IPS-11a (cell line): ENCODE results near the gene HRH4.

ENCODE experiments used
- H3K4me3 ChIP-seq: one replicate; pipeline ENCODE4 v1.5.1; 2013; ENCODE audit warnings: low read depth, low read length, control low read depth

HRH4 gene

DNA sequence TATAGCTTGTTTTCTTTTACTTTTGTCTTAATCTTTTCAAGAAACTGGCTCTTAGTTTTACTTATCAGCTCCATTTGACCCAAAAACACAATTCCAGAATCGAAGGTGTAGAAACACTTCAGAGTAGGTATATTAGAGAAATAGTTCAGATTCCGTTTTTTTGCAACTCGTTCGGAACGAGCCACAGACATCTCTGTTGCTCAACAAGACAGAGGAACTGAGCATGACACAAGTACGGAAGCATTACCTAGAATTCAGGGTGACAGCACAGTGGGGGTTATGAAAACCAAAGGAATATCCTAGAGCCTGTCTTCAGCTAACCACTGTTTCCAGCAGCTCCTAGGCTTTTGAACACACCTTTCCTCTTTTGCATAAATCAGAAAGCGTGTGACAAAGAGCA is 5.0 kb downstream of the HRH4 start:
- H3K4me3 ChIP-seq: no peak overlapping the region

DNA sequence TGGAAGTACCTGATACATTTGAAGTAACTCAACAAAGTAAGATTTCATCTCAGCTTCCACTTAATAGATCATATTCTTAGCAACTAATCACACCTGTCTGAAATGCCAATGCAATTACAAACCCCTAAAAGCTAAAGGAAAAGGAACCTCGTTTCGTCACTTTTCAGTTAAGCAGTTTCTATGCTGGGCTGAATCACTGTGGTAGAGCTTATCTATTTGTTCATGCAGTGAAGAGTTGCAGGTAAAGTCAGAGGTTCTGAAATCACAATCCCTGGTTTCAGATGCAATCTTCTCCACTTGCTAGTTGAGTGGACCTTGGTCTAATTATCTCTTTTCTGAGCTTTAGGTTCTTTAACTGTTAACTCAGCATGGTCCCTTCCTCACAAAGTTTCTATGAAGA is 6.3 kb downstream of the HRH4 start:
- H3K4me3 ChIP-seq: no peak overlapping the region

DNA sequence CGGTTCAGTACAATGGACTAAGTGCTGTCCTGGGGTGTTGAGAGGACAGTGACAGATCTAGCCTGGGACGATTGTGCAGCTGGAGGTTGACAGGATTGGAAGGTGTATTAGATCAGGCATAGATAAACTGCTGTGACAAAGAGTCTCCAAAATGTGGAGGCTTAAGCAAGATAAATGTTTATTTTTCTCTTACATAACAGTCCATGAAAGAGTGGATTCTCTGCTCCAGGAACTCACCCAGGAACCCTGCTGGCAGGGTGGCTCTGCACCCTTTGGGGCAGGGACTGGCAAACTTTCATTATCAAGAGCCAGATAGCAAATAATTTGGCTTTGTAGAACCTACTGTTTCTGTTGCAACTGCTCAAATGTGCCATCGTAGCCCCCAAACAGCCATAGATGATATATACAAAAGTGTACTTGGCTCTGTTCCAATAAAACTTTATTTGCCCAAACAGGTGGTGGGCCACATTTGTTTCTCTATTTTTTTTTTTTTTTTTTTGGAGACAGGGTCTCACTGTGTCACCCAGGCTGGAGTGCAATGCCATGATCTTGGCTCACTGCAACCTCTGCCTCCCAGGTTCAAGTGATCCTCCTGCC is 9.7 kb downstream of the HRH4 start:
- H3K4me3 ChIP-seq: no peak overlapping the region

DNA sequence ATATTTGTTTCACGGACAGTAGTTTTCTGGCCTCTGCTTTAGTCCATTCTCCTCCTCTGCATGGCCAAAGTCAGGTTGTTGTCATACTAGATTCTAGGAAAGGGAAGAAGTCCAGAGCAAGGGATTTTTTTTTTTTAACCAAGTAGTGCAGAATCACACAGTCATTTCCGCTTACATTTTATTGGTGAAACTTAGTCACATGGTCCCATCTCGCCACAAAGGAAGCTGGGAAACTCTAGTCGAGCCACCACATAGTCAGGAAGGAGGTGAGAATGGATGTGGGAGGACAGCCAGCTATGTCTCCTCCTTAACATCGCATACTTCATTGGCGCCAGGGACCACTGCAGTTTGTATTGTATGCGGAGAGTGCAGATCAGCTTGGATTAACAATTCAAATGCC is 10.4 kb downstream of the HRH4 start:
- no peak overlapping the region for H3K4me3 ChIP-seq

DNA sequence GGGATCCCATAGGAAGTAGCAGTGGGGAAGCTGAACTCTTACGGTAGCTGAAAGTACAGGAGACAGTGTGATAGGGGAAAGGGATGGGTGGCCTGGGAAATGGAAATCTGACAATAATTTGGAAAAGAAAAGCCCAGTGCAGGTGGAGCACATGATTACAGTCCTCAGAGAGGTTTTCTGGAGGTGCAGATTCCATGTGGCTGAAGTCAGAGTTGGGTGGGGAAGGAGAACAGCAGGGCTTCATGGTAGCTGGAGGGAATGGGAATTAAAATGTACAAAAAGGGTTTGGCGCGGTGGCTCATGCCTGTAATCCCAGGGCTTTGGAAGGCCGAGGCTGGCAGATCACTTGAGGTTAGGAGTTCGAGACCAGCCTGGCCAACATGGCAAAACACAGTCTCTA is 12.2 kb downstream of the HRH4 start:
- H3K4me3 ChIP-seq: no peak overlapping the region

DNA sequence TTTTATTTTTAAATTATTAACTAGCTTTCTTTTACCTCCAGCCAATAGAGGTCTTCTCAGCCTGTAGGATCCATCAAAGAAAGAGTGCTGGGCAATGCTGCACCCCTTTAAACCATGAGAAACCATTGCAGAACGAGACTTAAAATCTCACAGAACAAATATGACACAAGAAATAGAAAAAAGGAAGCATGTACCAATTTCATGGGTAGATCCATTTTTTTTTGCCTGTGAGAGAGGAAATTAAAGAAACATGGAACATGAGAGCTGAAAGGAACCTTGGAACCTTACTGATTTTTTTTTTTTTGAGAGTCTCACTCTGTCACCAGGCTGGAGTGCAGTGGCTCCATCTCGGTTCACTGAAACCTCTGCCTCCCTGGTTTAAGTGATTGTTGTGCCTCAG is 14.0 kb downstream of the HRH4 start:
- H3K4me3 ChIP-seq: no peak overlapping the region

DNA sequence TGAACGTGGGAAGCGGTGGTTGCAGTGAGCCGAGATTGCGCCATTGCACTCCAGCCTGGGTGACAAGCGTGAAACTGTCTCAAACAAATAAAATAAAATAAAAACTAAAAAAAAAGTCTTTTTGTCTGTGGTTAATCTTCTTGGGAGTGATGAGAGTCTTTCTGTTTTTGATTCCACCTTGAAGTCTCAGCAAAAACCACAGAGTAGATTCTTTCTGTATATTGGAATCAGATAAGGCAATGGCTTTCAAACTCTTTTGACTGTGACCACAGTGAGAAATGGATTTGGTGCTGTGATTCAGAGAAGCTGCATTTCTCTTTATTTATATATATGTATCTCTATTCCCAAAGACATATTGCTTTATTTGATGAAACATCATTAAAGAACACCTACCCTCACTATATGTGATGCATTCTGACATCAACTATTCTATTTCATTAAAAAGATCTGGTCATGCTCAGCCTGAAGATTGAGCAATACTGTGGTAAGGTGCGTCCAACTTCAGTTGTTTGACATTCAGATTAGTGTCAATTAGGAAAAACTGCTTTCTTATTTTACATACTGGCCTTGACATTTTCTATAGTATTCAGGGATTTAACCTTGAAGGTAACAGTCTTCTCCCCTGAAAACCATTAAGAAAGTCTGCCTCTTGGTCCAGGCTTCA is 15.6 kb downstream of the HRH4 start:
- no peak overlapping the region for H3K4me3 ChIP-seq

DNA sequence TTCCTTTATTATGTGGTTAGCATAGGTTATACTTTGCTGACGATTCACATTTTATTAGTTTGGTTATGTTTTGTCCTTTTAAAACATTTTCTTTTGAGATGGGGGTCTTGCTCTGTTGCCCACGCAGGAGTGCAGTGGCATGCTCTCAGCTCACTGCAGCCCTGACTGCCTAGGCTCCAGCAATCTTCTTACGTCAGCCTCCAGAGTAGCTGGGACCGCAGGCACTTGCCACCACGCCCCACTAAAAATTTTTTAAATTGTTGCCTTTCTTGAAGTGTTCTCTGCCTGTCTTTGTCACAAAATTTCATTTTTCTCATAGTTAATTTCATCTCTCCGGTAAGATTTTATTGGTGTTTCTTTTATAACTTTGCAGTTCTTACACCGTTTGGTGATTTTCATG is 18.9 kb downstream of the HRH4 start:
- H3K4me3 ChIP-seq: no peak overlapping the region

DNA sequence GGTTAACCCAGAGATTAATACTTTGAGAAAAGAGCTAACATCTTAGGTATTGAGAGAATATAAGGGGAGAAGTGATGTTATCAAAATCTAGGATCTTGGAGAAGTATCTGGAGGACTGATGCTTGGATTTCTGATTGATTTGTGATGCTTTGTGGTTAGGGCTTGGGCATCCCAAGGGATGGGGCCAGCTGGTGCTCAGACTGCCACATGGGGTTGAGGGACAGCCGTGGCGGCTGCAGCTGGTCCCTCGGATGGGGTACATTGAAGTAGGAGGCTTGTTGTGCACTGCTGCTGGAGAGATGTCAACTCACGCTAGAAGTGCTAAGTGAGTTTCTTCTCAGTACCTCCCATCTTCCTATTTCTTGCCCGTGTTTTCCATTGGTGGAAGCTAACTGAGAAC is 22.4 kb downstream of the HRH4 start:
- no peak overlapping the region for H3K4me3 ChIP-seq

DNA sequence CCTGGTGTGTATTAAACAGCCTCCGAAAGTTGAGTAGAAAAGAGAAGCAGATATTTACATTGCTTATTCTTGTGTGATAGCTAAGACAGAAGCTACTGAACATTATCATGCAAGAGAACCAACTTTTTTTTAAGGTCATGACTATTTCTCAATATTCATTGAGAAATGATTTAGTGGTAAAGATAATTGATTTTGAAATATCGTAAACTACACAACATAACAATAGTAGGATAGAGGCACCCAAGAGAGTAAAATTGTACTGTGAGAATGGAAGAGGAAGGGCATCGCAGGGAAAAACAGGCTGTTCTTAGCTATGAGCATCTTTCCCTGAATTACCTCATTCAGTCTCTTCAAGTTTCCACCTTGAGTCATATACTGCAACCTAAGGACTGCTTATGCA is 25.2 kb downstream of the HRH4 start:
- no peak overlapping the region for H3K4me3 ChIP-seq

DNA sequence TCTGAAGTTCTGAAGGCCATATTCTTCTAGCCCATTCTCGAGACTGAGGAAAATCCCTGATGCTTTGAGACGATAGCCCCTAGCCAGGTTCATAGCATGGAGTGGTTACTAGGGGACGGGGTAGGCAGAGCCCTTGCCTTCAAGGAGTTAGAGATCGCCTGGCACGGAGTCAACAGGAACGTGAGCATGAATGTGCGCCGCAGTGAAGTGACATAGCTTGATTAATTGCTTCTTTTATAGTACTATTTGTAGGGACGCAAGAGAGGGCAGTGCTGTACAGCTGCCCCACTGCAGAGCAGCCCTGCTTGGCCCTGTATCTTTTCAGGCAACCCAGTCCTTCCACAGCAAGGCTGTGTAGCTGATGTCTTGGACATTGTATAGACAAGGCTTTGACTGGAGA is 26.2 kb downstream of the HRH4 start:
- no peak overlapping the region for H3K4me3 ChIP-seq

DNA sequence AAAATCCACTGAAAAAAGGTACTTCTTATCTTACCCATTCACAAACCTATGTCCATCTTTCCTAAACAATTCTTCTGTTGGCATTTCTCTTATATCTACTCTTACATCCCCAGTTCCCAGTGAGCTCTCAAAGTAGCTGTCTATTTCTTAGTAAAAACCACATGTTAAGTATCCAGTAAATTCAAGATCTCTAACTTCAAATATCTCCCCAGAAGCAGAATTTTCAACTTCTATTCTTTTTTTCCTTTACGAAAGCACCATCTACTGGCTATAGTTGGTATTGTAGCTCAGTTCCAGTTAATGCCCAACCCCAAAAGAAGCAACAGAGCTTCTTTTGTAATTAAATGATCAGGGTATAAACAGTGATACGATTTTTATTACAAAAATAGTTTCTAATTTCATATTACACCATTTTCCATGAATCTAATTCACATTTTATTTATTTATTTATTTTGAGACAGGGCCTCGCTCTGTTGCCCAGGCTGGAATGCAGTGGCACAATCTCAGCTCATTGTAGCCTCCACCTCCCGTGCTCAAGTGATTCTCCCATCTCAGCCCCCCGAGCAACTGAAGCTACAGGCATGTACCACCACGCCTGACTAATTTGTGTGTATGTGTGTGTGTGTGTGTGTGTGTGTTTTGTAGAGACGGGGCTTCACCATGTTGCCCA is 28.5 kb downstream of the HRH4 start:
- H3K4me3 ChIP-seq: no peak overlapping the region

DNA sequence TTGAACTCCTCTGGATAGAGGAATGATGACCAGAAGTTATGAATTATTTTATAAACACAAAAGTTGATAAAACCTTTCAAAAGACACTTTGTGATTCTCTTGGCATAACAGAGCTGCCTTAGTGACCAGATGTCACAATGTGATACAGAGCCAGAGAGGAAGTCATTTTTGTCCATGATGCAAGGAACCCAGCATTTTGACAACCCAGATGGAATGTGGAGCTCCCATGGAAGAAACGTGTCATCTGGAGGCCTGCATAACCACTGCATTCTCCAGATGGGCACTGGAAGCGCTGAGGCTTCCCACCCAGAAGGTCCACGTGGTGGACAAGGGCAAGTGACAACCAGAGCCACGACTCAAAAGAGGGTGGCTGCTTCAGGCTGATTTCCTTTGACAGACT is 30.1 kb downstream of the HRH4 start:
- no peak overlapping the region for H3K4me3 ChIP-seq

DNA sequence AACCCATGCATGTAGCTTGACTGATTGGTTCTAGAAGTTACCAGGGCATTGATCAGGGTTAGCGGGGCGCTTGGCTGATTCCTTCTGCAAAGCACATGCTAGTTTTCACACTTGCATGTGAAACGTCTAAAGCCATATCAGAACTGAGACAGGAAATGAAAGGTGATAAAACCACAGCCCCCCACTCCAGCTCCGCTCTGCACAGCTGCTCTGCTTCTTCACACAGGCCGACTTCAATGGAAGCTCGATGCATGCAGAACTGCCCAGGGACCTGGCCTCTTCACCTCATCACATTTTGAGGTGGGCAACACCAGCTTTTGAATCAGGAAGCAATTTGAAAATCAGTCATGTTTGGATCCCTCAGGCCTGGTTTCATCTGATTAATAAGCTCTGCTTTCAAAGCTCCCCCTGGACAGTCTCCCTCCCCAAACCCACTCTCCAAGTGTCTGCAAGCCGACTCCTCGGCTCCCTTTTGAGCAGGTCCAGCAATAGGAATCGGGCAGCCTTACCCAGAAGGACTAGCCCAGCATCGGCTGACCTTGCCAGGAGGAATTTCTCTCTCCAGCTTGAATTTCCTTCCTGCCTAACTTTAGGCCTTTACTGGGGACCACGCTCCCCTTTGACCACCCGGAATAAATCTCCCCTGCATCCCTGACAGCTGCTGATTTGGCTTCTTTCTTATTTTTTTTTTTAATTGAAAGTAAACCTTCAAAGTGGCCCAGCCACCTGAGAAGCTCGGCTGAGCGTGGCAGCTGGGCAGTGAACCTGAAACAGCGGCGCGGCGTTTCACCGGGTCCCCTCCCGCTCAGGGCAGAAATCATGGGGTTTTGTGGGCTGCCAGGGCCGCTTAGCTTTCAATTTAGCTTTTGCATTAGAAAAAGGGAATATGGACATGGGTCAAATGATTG is 31.7 kb downstream of the HRH4 start:
- H3K4me3 ChIP-seq: no peak overlapping the region

DNA sequence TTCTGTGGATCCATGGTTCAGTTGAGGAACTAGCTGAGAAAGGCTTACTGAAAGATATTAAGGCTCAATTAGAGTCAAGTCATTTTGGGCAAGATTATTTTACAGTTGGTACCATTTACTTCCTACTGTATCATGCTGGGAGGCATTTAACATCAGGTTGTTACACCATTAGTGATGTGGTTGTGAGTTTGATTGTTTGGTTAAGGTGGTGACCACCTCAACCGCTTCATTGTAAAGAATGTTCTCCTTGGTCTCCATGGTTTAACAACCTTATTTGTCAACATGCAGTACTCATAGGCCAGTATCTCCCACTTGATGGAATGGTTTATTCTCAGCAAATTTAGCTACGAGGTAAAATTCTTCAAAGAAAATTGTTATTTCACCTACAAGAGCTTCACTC is 34.1 kb downstream of the HRH4 start:
- no peak overlapping the region for H3K4me3 ChIP-seq

DNA sequence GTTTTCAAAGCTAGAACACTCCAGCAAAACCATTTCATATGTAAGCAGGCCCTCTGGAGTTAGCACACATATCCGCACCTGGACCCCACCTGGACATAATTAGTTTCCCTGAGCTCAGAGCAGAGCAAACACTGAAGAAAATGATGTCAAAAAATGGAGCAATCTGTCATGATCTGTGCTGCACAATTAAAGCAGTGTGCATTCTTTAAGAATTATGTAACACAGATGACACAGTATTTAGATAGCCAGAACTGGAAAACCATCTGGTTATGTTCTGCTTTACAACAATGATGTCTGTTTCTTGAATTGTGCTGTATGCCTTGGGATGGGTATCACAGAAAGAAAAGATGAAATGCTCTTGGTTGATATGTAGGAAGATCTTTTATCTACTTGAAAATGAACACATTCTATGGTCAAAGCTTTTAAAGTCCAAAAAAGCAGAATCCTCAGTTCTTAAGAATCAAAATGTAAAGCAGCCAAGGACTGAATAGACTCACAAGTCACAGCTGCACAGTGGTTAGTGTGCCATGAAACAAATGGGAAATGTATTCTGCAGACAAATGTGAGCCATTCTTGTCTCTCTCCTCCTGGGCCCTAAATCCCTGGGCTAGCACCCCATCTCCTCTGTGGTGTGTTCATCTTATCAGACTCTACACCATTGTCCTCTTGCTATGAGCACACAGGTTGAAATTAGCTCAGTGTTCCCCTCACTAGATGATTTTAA is 36.8 kb downstream of the HRH4 start:
- H3K4me3 ChIP-seq: no peak overlapping the region

DNA sequence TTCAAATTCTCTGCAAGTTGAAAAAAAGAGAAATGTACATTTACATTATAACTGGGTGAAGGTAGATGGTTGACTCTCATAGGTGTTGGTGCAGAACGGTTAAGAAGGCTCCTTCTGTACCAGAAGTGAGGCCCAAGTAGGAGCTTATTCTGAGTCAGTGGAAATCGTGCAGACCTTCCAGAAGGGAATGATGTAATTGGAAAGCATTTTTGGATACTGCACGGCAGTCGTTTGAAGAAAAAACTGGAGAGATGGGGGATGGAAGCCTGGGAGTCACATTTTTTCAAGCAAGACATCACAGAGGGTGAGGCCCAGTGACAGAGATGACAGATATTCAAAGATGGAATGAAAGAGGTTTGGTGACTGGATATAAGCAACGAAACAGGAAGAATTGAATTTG is 39.4 kb downstream of the HRH4 start:
- no peak overlapping the region for H3K4me3 ChIP-seq

DNA sequence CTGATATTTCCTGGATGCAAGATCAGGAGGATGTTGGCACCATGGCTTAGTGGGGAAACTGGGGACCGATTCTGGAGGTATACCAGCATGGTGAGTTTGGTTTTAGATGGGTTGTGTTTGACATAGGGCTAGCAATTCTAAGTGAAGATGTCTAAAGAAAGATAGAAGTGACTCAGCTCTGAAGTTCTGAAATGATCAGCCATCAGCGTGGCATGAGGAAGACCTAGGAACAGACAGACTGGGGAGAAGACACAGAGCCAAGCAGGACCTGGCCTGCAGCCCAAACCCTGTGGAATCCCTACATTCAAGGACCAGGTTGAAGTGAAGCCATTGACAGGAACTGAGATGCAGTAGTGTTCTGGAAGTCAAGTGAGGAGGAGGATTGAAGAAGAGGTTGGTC is 39.8 kb downstream of the HRH4 start:
- no peak overlapping the region for H3K4me3 ChIP-seq

DNA sequence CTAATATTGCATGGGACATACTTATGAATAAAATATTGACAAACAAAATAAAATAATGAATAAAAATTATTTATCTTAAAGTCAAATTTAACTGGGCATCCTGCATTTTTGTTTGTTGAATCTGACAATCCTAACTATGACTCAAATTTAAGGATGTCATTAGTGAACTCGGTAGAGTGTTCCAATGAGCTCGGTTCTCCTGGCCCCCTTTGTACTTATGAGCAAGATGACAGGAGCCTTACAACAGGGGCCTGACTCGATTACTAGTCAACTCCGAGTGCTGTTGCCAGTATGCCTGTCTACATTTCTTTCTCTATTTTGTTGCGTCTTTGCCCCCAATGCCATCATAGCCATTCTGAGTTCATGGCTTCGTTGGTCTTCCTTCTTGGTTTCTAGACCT is 40.3 kb downstream of the HRH4 start:
- no peak overlapping the region for H3K4me3 ChIP-seq

DNA sequence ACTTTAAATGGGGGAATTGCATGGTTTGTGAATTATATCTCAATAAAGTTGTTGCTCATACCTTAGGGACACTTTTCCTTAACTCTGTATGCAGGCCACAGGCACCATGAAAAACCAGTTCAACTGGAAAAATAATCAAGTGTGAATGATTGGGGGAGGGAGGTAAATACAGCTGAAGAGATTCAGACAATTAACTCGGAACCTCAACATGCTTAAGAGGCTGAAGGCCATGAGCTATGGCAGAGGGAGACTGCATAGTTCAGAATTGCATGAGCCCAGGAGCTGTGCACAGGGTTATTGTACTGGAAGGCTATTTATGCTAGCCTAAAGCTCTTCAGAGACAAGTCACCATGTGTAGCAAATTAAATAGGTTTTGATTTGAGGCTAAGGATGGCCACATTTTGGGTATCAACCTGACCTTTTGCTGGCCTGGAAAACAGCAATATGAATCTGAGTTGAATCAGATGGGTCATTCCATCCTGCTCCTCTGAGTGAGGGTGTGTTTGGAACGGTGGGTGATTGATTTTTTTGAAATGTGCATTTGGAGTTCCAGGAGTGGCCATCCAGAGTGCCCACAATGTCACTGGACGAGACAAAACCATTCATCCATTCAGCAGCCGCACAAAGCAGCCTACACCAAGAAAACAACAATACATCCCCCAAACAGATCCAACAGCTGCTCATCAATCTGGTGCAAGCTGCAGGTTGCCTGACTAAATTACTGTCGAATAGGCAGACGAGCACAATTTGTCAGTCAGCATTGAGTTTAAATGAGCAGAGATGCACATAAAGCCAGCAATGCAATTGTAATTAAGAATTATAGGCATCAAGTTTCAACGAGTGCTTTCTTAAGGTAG is 42.5 kb downstream of the HRH4 start:
- H3K4me3 ChIP-seq: no peak overlapping the region
